HepG2 (cell line): ENCODE data around the gene MMP27. TPM values are rescaled to one million over a fixed set of nuclear protein-coding genes. Genes with fewer than 3 reads are reported as not detected.

Source experiments
- ATAC-seq: fragments of 200-7000 bp; cut with Tn5 transposase; 3 replicates; pipeline ENCODE4 v1.9.1; 2020; ENCODE audit warnings: mild to moderate bottlenecking, moderate library complexity
- BruUV-seq: library from RNA; stranded (reverse); fragments of 400-500 nt; replicated peaks from 2 replicates; lab custom pipeline; 2021; lab: Mats Ljungman, UMichigan
- CTCF ChIA-PET: fragments of 300-600 bp; formaldehyde crosslinking; extraction: SDS; loops from one replicate; lab custom pipeline; 2021; ENCODE audit warnings: low total read pairs, inconsistent platforms, low intra/inter-chr PET ratio; lab: Yijun Ruan, JAX
- POLR2A ChIA-PET: fragments of 350-600 bp; sonication (Branson Sonifier 250); formaldehyde crosslinking; loops from one replicate; lab custom pipeline; 2020; ENCODE audit warnings: antibody characterized with exemption, inconsistent platforms; lab: Yijun Ruan, JAX
- DNase-seq: peaks from one replicate; pipeline ENCODE4 v3.0.0-alpha.2; 2015; ENCODE audit warnings: low spot score
- FAIRE-seq: peaks from 3 replicates; lab custom pipeline; 2011; peaks lifted over from hg19 to GRCh38; lab: Jason Lieb, UNC
- H2AFZ ChIP-seq: one replicate; pipeline ENCODE4 v1.6.1; 2011; ENCODE audit warnings: low read length, inconsistent platforms
- H3K27ac ChIP-seq: fragments of 300-600 bp; 3 replicates; pipeline ENCODE4 v1.8.0; 2011; ENCODE audit warnings: mixed run types, mild to moderate bottlenecking, mixed read lengths, low read length, inconsistent platforms; ENCODE audit not compliant: insufficient read depth; ENCODE audit errors: extremely low read length
- H3K27me3 ChIP-seq, 2 experiments: fragments of 200-600 bp in 1 of 2; 2 replicates in 1 of 2; 3 replicates in 1 of 2; pipeline versions ENCODE4 v1.6.0 to v1.8.0; 2011; ENCODE audit warnings: low read length in 2 of 2, mild to moderate bottlenecking in 2 of 2, moderate library complexity in 2 of 2, inconsistent platforms in 1 of 2; ENCODE audit not compliant: insufficient read depth in 2 of 2, control insufficient read depth in 1 of 2
- H3K36me3 ChIP-seq, 2 experiments: fragments of 200-600 bp in 1 of 2; replicated peaks in 1 of 2; 2 replicates in 1 of 2; 3 replicates in 1 of 2; pipeline versions ENCODE4 v1.5.1 to v1.8.0; 2011; ENCODE audit warnings: low read length in 2 of 2, inconsistent platforms in 1 of 2; ENCODE audit not compliant: insufficient read depth in 2 of 2, control insufficient read depth in 1 of 2
- H3K4me1 ChIP-seq: 2 replicates; pipeline ENCODE4 v1.5.1; 2012; ENCODE audit warnings: low read length, inconsistent platforms; ENCODE audit not compliant: insufficient read depth
- H3K4me2 ChIP-seq: 2 replicates; pipeline ENCODE4 v1.6.0; 2011; ENCODE audit warnings: low read depth, low read length, inconsistent platforms
- H3K4me3 ChIP-seq, 3 experiments: fragments of 200-600 bp in 1 of 3; sonication (generic), shearing (Covaris generic) in 1 of 3; replicated peaks in 1 of 3; 2 replicates each; pipeline ENCODE4 v1.5.1; 2011 to 2016; ENCODE audit warnings: low read length in 3 of 3, inconsistent platforms in 2 of 3, low read depth in 2 of 3, mild to moderate bottlenecking in 2 of 3, control low read depth in 1 of 3, mixed read lengths in 1 of 3; ENCODE audit not compliant: insufficient read depth in 1 of 3
- H3K79me2 ChIP-seq: one replicate; pipeline ENCODE4 v1.6.1; 2011; ENCODE audit warnings: low read length, inconsistent platforms; ENCODE audit not compliant: insufficient read depth
- H3K9ac ChIP-seq: 2 replicates; pipeline ENCODE4 v1.6.0; 2011; ENCODE audit warnings: mild to moderate bottlenecking, low read depth, low read length, inconsistent platforms; ENCODE audit not compliant: insufficient read depth
- H3K9me3 ChIP-seq: 2 replicates; pipeline ENCODE4 v1.5.1; 2012; ENCODE audit warnings: mild to moderate bottlenecking, low read length
- H4K20me1 ChIP-seq: 2 replicates; pipeline ENCODE4 v1.6.0; 2011; ENCODE audit warnings: inconsistent platforms, mild to moderate bottlenecking, low read length, moderate library complexity; ENCODE audit not compliant: insufficient read depth
- ARID2 ChIP-seq: sonication (generic); formaldehyde crosslinking; IDR thresholded peaks from 2 replicates; pipeline ENCODE4 v1.8.1; 2022; ENCODE audit warnings: mild to moderate bottlenecking, missing genetic modification reagents, borderline replicate concordance
- ASH2L ChIP-seq: fragments of 300-600, 200-600 bp; sonication (generic); IDR thresholded peaks from 2 replicates; pipeline ENCODE4 v1.7.0; 2017; ENCODE audit warnings: low read depth, mild to moderate bottlenecking, moderate library complexity, mixed read lengths, low read length; ENCODE audit not compliant: insufficient read length
- FOXO4 ChIP-seq: sonication (generic); formaldehyde crosslinking; conservative IDR thresholded peaks from 2 replicates; pipeline ENCODE4 v1.8.1; 2023; ENCODE audit warnings: missing genetic modification reagents
- HMG20A ChIP-seq: IDR thresholded peaks from 2 replicates; pipeline ENCODE4 v1.6.1; 2016; ENCODE audit warnings: borderline replicate concordance
- HMGA1 ChIP-seq: sonication (generic); formaldehyde crosslinking; conservative IDR thresholded peaks from 2 replicates; pipeline ENCODE4 v1.4.0; 2020; ENCODE audit warnings: missing genetic modification reagents
- NFE2L2 ChIP-seq: fragments of 150-350 bp; IDR thresholded peaks from 2 replicates; pipeline ENCODE4 v1.6.1; 2014; ENCODE audit warnings: low read length
- POLR2AphosphoS2 ChIP-seq: IDR thresholded peaks from 2 replicates; pipeline ENCODE4 v1.6.1; 2011; ENCODE audit warnings: low read depth, low read length, improper control_type of control experiment
- RBM22 ChIP-seq: fragments of 200-400 bp; formaldehyde crosslinking; optimal IDR thresholded peaks from 2 replicates; pipeline ENCODE3; 2017; ENCODE audit warnings: mild to moderate bottlenecking, low read length, moderate library complexity
- WIZ ChIP-seq: sonication (generic); formaldehyde crosslinking; IDR thresholded peaks from 2 replicates; pipeline ENCODE4 v1.5.1; 2020; ENCODE audit warnings: mild to moderate bottlenecking, missing genetic modification reagents
- ZFP62 ChIP-seq: sonication (generic); formaldehyde crosslinking; IDR thresholded peaks from 2 replicates; pipeline ENCODE4 v1.4.0; 2020; ENCODE audit warnings: missing genetic modification reagents
- ZNF296 ChIP-seq: sonication (generic); formaldehyde crosslinking; conservative IDR thresholded peaks from 2 replicates; pipeline ENCODE4 v1.5.0; 2020; ENCODE audit warnings: mild to moderate bottlenecking, missing genetic modification reagents
- ZNF333 ChIP-seq: sonication (generic); formaldehyde crosslinking; IDR thresholded peaks from 2 replicates; pipeline ENCODE4 v1.4.0; 2020; ENCODE audit warnings: mild to moderate bottlenecking, missing genetic modification reagents, borderline replicate concordance
- ZNF382 ChIP-seq: sonication (generic); formaldehyde crosslinking; IDR thresholded peaks from 2 replicates; pipeline ENCODE4 v1.5.0; 2020; ENCODE audit warnings: missing genetic modification reagents, mild to moderate bottlenecking, borderline replicate concordance
- ZNF597 ChIP-seq: sonication (generic); formaldehyde crosslinking; IDR thresholded peaks from 2 replicates; pipeline ENCODE4 v1.5.0; 2020; ENCODE audit warnings: missing genetic modification reagents
- ZNF687 ChIP-seq: sonication (generic); formaldehyde crosslinking; IDR thresholded peaks from 2 replicates; pipeline ENCODE4 v1.5.1; 2020; ENCODE audit warnings: mild to moderate bottlenecking, missing genetic modification reagents, moderate library complexity
- ZNF816 ChIP-seq: sonication (generic); formaldehyde crosslinking; IDR thresholded peaks from 2 replicates; pipeline ENCODE4 v1.8.0; 2022; ENCODE audit warnings: missing genetic modification reagents, mild to moderate bottlenecking, borderline replicate concordance
- WGBS: methylation state at CpG from one replicate; pipeline ENCODE4 v1.1.6; 2017; ENCODE audit warnings: low lambda C conversion rate; 5-methylcytosine and 5-hydroxymethylcytosine counted together
- in situ Hi-C: cut with HindIII; loops from 2 replicates; pipeline ENCODE4 v1.10.0; 2017; ENCODE audit warnings: low pct_unique_long_range_greater_than_20kb; ENCODE audit not compliant: extremely low pct_ligation_motif_present
- intact Hi-C: fragments of 100-400 bp; cut with micrococcal nuclease; formaldehyde crosslinking; loops from one replicate; pipeline ENCODE4 v1.10.0; 2022; ENCODE audit not compliant: unreplicated experiment
- polyA plus RNA-seq, 8 experiments: library from polyadenylated mRNA; depleted of rRNA in 3 of 8; stranded (reverse) in 7 of 8; unstranded in 1 of 8; fragments of >200 nt; fragmentation: Illumina TruSeq in 4 of 8; extraction: Trizol in 4 of 8; gene quantifications; 2 replicates each; pipeline versions ENCODE4 v1.2.1 to v1.2.3, GENCODE V29; 2011 to 2016; ENCODE audit warnings: low read depth in 4 of 8, missing spikeins in 1 of 8, mixed read lengths in 1 of 8; ENCODE audit not compliant: insufficient read depth in 1 of 8
- total RNA-seq, 5 experiments: library from RNA; depleted of rRNA; stranded (reverse); fragments of >200 nt; fragmentation: Illumina TruSeq; extraction: Trizol; gene quantifications; 2 replicates each; pipeline ENCODE4 v1.2.3, GENCODE V29; 2016; ENCODE audit warnings: low read depth in 1 of 5

MMP27 gene
- total and polyA plus RNA-seq, 2 of the 13 experiments (the other 11 are each of a cell fraction or from before 2014, with no cell fraction given), result not detected

GRCh38 chr11:102678022-102678421 is 27.5 kb downstream of the MMP27 start:
- Histone ChIP-seq H3K9ac (no peak overlapping the region), H3K4me1 (no peaks in the 10 kb centered on the region), H3K9me3 (no peaks in the 10 kb centered on the region), H3K79me2 (no peaks in the 10 kb centered on the region), H2AFZ (no peak overlapping the region), H3K27me3 (no peaks in the 10 kb centered on the region; a peak in 1 of 5 replicates), H3K27ac (no peak overlapping the region), H3K4me2 (no peak overlapping the region)
- ChIA-PET CTCF (no interaction called here), POLR2A (no interaction called here)
- 0% methylated on average over 2 of the region's 2 CpGs for WGBS
- FAIRE-seq (no peak), ATAC-seq (no peak), DNase-seq (no peak)
- BruUV-seq, result no TSS peak
- intact Hi-C loops, result no loop called here
- TF ChIP-seq ZNF333 (CRISPR knock-in tag) (no peak), HMG20A (CRISPR knock-in tag) (no peak), ZNF296 (CRISPR knock-in tag) (no peak), HMGA1 (no peak), POLR2AphosphoS2 (no peak), NFE2L2 (no peak), RBM22 (no peak), ZNF597 (CRISPR knock-in tag) (no peak), WIZ (CRISPR knock-in tag) (no peak), ZNF816 (CRISPR knock-in tag) (no peak), ZNF382 (no peak), ARID2 (no peak), ASH2L (no peak), ZNF687 (CRISPR knock-in tag) (no peak), FOXO4 (CRISPR knock-in tag) (no peak), ZFP62 (CRISPR knock-in tag) (no peak)
- TF ChIP-seq, all 625 proteins: peak for 0
- in situ Hi-C loops, result no loop called here
- H3K36me3 ChIP-seq, result no peaks in the 10 kb centered on the region
- H3K4me3 ChIP-seq, result no peak overlapping the region
- H4K20me1 ChIP-seq, result no peaks in the 10 kb centered on the region
